Measurements from ENCODE around the gene P2RX2.

Gene P2RX2

DNA sequence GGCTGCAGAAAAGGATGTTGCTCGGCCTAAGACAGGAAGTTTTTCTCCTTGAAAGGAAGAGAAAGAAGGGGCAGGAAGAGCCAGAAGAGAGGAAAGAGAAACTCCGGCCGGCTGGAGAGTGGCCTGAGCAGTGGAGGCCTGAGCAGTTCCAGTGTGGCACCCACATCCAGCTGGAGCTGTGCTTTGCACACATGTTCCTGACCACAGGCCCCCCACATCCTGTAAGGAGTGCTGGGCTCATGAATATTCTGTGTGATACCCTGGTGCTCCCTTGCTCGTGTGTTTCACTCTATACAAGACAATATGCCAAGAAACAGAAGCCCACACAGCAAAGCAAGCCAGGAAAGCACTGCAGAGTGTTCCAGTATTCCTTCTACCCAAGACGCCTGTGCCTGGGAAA lies 41.5 kb downstream of the P2RX2 start:
- DNase-seq (ENCODE audit: low read depth in 2 of 2, low spot score in 1 of 2): no peak

DNA sequence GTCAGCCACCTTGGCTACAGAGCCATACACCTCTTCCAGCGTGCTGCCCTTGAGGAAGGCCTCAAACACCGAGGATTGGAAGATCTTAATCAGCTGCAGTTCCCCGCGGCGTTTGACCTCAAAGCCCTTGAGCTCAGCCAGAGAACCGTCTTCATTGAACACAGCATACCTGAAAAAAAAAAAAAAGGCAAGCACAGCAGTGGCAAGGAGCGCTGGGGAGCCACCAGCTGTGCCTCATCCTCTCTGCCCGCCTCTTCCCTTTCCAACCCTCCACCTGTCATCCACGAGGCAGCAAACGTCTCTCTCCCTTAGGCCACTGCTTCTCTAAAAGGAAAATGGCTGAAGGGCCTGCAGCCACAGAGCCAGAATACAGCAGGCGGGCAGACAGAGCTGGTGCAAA lies 42.4 kb downstream of the P2RX2 start:
- DNase-seq (ENCODE audit: low read depth in 2 of 2, low spot score in 1 of 2): no peak

DNA sequence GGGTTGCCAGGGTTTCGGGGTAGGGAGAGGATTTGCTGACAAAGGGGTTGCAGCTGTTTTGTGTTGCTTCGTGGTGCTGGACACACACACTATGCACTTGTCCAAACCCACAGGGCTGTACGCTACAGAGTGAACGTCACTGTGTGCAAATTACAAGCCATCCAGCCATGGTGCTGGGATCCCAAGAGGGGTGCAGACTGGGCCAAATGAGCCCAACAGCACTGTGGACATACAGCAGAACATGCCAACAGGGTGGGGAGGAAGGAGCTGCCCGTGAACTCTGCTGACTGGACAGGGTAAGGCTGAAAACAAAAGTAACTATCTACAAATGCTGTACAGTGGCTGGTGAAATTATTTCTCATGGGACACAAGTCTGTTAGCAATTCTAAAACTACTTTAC lies 43.4 kb downstream of the P2RX2 start:
- no peak for DNase-seq (ENCODE audit: low read depth in 2 of 2, low spot score in 1 of 2)

DNA sequence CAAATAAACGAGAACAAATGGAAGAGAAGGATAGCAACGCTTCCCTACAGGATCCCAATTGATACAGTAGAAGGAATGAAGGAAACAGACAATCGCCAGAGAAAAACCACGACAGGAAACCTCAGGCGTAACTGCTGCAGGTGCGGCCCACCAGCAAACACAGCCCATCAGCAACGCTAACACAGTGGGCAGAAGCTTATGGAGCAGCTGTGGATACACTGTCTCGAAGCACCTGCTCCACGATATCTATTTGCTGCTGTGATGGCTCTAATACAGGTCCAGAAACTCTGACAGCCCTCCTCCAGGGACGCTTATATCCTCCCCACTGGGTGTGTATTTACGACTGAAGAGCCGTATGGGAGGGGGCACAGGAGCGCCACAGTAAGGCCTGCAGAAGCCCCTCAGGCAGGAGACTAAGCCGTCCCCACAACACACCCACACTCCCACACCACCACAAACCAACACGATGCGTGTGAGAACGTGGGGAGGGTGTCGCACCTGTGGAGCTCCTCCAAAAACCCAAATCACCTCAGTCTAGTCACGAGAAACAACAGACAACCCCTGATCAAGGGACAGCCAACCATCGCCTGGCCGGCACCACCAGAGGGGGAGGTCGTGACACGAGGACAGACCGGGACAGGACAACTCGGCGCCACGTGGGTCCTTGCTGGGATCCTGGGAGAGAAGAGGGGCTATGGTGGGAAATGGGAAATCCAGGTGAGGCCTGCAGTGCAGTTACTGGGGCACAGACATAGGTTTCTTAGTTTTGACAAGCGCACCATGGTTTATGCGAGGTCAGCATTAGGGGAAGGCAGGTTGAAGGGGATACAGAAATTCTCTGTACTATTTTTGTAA lies 44.6 kb downstream of the P2RX2 start:
- no peak for DNase-seq (ENCODE audit: low read depth in 2 of 2, low spot score in 1 of 2)

DNA sequence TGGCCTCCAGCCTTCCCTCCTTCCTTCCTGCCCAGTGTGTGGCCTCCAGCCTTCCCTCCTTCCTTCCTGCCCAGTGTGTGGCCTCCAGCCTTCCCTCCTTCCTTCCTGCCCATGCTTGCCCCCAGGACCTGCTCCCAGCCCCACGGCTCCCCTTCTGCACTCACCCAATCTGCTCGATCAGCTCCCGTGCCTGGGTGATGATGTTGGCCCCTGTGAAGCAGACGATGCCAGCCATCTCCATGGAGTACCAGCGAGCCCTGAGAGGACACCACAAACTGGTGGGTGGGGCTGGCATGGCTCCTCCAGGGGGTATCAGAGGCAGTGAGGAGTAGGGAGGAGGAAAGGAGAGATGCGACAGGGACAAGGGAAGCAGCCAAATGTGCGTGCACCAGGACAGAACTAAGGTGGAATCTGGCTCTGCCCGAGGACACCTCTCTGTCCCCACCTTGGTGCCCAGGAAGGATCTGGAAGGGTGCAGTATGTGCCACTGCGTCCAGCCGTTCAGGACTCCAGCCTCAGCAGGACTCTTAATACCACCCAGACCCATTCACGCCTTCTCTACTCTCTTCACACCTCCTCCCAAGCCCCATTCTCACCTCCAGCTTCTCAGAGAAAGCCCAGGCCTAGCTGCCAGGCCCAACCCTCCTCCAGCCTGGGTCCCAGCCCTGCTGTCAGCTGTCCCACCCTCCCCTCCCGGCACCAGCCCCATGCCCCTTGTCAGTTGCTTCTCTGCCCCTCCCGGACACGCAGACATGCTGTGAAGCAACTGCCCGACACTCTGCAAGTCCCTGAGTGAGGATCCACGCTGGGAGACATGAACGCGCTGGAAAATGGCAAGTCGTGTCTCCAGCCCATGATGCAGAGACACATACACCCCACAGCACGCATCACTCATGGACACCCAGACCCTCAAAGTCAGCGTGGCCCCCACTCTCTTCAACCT lies 45.9 kb downstream of the P2RX2 start:
- no peak for DNase-seq (ENCODE audit: low read depth in 2 of 2, low spot score in 1 of 2)

DNA sequence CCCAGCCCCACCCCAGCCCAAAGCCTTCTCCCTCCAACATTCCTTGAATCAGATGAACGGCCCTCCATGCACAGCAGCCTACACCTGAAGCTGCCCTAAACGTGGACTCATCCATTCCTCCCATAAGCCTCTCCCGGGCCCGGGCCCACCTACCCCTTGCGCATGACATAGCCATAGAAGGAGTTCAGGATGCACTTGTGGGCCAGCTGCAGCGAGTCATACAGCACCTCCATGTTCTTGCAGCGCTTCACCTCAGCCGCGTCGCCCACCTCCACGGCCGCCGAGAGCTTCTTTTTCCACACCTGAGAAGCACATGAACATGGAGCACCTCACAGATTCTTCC lies 46.5 kb downstream of the P2RX2 start:
- DNase-seq (ENCODE audit: low read depth in 2 of 2, low spot score in 1 of 2): no peak

DNA sequence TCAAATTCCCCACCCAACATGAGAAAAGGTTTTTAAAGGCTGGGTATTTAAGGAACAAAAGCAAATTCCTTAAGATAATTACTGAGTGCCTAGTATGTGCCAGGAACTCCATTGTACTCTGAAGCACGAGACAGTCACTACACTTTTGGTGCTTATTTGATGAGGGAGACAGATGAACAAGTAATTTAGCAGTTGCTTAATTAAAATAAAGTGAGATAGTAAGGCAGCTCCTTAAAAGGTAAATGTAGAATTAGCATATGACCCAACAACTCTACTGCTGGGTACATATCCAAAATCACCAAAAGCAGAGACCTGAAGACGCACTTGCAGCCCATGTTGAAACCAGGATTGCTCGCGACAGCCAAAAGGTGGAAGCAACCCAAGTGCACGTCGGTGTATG lies 47.2 kb downstream of the P2RX2 start:
- DNase-seq (ENCODE audit: low read depth in 2 of 2, low spot score in 1 of 2): no peak

DNA sequence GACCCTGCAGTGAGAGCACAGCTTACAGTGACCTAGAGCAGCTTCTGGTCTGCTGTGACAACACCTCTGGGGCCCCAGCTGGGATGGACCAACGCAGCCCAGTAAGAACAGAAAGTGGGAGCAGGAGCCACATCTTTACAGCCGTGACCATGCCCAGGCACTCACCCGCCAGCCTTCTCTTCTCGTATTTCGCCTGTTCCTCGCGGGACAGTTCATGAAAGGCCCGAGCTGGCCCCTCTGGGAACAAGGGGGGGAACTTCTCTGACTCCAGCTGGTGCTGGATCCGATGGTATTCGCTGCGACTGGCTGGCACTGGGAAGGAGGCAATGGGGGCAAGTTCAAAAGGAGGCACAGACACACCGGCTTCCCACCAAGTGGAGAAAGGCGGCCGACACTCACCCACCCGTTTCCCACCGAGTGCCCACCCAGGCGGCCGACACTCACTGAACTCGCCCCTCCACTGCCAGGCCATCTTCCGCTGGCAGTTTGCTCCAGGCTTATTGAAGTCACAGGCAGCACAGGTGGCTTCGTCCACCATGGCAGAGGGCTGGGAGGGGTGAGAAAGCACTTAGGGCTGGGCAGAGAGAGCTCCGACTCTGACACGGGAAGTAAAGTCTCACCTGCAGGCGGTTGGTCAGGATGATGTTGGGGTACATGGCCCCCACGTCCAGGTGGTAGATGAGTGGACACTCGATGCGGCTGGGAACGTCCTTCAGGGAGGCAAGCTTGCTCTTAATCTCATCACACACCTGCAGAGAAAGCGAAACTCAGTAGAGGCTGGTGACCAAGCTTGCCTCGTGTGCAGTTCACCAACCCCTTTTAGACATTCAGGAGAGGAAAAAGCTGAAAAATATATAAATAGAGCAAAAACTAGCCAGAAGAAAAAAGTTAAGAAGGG lies 49.9 kb downstream of the P2RX2 start:
- DNase-seq (ENCODE audit: low read depth in 2 of 2, low spot score in 1 of 2): no peak

DNA sequence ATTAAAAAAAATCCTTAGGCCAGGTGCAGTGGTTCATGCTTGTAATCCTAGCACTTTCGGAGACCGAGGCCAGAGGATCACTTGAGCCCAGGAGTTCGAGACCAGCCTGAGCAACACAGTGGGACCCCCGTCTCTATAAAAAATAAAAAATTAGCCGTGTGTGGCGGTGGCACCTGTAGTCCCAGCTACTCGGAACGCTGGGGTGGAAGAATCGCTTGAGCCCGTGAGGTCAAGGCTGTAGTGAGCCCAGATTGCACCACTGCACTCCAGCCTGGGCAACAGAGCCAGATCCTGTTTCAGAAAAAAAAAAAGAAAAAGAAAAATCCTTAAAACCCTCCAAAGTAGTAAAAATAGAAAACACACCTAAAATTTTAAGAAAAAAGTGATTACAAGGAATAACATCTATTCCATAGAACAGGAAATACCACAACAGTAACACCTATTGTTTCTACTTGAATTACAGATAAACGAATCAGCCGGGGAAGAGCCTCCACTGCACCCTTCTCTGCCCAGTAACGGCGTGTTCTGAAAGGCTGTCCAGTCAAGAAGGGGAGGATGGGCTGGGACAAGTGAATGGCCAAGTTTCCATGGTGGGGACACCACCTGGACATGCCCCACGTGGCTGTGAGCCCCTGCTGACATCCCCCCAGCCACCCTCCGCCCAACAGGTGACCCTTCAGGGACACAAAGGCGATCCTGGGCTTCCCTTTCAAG lies 50.7 kb downstream of the P2RX2 start:
- DNase-seq (ENCODE audit: low read depth in 2 of 2, low spot score in 1 of 2): no peak
